ENCODE measurements around the gene RGS12. TPM values are rescaled to one million over a fixed set of nuclear protein-coding genes. Genes with fewer than 3 reads are reported as not detected.
A peak's percentile ranks its signal among the peaks of the same experiment; 100 is the strongest.

Gene RGS12
- total and polyA plus RNA-seq, 2 of the 13 experiments (the other 11 are each of a cell fraction or from before 2014, with no cell fraction given), result 21.0 to 27.7 TPM

DNA sequence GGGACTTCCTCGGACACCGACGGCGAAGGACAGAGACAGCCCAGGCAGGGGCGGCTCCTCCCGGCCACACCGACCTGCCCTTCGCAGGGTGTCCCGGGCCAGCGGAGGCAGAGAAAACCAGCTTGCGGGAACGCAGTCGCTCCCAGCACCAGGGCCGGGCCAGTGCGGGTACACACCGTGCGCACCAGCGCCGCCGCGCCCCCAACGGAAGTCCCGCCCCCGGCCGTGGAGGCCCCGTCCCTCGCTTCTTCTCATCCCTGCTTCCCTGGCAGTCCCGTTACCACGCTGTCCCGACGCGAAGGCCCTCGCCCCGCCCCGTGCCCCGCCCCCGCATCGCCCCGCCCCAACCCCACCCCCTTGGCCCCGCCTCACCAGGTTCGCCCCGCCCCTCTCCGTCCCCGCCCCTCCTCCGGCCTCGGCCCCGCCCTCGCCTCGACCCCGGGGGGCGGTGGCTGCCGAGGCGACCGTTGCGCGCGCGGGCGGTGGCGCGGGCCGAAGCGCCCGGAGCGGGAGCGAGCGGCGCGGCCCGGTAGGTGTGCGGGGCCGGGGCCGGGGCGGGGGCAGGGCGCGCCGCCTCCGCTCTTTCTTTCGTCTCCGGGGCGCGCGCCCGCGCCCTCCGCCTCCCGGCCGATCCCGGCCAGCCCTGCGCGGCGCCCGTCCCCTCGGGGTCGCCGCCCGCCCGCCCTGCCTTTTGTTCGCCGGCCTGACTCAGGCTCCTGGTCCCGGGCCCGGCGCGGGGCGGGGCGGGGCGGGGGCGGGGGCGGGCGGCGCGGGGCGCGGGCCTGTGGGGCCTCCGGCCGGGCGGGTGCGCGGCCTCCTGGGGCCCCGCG lies at the start of gene RGS12 (continued):
- TF ChIP-seq, protein P1, sequence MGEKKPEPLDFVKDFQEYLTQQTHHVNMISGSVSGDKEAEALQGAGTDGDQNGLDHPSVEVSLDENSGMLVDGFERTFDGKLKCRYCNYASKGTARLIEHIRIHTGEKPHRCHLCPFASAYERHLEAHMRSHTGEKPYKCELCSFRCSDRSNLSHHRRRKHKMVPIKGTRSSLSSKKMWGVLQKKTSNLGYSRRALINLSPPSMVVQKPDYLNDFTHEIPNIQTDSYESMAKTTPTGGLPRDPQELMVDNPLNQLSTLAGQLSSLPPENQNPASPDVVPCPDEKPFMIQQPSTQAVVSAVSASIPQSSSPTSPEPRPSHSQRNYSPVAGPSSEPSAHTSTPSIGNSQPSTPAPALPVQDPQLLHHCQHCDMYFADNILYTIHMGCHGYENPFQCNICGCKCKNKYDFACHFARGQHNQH (CRISPR knock-in tag; IDR thresholded peaks at IDR 0.05), result peak; percentile 71
- TF ChIP-seq RXRA (CRISPR knock-in tag; IDR thresholded peaks at IDR 0.05) (0 out of 2 replicates have a peak, but pooled peaks have one; percentile 29), SNAI1 (CRISPR knock-in tag; IDR thresholded peaks at IDR 0.05; ENCODE audit: borderline replicate concordance) (no peak; the same call in 1 of the 2 replicates), ZNF205 (CRISPR knock-in tag; IDR thresholded peaks at IDR 0.05) (no peak), SNAPC2 (CRISPR knock-in tag; IDR thresholded peaks at IDR 0.05) (no peak), SIN3B (IDR thresholded peaks at IDR 0.05; ENCODE audit: low read length) (no peak), SKI (IDR thresholded peaks at IDR 0.05; ENCODE audit: partially characterized antibody) (peak; percentile 10), POLR2A (IDR thresholded peaks at IDR 0.05; ENCODE audit: insufficient read depth in 1 of 2, low read depth in 2 of 2, low read length in 2 of 2) (peak in 1 of 2 experiments; percentile 72; a peak in 2 of 4 replicates), HDAC1 (CRISPR knock-in tag; IDR thresholded peaks at IDR 0.05) (peak; percentile 75), SMC3 (IDR thresholded peaks at IDR 0.05; ENCODE audit: low read length) (no peak), JUNB (CRISPR knock-in tag; IDR thresholded peaks at IDR 0.05; ENCODE audit: borderline replicate concordance) (no peak), ZBTB38 (CRISPR knock-in tag; IDR thresholded peaks at IDR 0.05) (0 out of 2 replicates have a peak, but pooled peaks have one; percentile 74), AGO1 (IDR thresholded peaks at IDR 0.05; ENCODE audit: low read depth, low read length, poor library complexity, severe bottlenecking) (peak; percentile 95), KAT8 (CRISPR knock-in tag; IDR thresholded peaks at IDR 0.05) (peak; percentile 62; the same call in 1 of the 2 replicates), PPARG (CRISPR knock-in tag; conservative IDR thresholded peaks at IDR 0.05) (no peak), ZSCAN20 (CRISPR knock-in tag; IDR thresholded peaks at IDR 0.05; ENCODE audit: borderline replicate concordance) (peak; percentile 42; the same call in 1 of the 2 replicates), RBM39 (IDR thresholded peaks at IDR 0.05; ENCODE audit: low read depth, low read length, poor library complexity, severe bottlenecking) (no peak), ZNF446 (CRISPR knock-in tag; IDR thresholded peaks at IDR 0.05) (no peak; the same call in 1 of the 2 replicates), DMAP1 (CRISPR knock-in tag; IDR thresholded peaks at IDR 0.05) (no peak), CBFB (CRISPR knock-in tag; IDR thresholded peaks at IDR 0.05) (no peak), ZFP36 (IDR thresholded peaks at IDR 0.05; ENCODE audit: borderline replicate concordance, low read depth, low read length, partially characterized antibody) (no peak), ZFP36L2 (CRISPR knock-in tag; IDR thresholded peaks at IDR 0.05) (no peak), ZNF777 (CRISPR knock-in tag; IDR thresholded peaks at IDR 0.05) (peak; percentile 89), SIX1 (CRISPR knock-in tag; IDR thresholded peaks at IDR 0.05; ENCODE audit: borderline replicate concordance) (no peak)
- TF ChIP-seq, protein P2, sequence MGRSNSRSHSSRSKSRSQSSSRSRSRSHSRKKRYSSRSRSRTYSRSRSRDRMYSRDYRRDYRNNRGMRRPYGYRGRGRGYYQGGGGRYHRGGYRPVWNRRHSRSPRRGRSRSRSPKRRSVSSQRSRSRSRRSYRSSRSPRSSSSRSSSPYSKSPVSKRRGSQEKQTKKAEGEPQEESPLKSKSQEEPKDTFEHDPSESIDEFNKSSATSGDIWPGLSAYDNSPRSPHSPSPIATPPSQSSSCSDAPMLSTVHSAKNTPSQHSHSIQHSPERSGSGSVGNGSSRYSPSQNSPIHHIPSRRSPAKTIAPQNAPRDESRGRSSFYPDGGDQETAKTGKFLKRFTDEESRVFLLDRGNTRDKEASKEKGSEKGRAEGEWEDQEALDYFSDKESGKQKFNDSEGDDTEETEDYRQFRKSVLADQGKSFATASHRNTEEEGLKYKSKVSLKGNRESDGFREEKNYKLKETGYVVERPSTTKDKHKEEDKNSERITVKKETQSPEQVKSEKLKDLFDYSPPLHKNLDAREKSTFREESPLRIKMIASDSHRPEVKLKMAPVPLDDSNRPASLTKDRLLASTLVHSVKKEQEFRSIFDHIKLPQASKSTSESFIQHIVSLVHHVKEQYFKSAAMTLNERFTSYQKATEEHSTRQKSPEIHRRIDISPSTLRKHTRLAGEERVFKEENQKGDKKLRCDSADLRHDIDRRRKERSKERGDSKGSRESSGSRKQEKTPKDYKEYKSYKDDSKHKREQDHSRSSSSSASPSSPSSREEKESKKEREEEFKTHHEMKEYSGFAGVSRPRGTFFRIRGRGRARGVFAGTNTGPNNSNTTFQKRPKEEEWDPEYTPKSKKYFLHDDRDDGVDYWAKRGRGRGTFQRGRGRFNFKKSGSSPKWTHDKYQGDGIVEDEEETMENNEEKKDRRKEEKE (IDR thresholded peaks at IDR 0.05), result no peak
- TF ChIP-seq, protein P3, sequence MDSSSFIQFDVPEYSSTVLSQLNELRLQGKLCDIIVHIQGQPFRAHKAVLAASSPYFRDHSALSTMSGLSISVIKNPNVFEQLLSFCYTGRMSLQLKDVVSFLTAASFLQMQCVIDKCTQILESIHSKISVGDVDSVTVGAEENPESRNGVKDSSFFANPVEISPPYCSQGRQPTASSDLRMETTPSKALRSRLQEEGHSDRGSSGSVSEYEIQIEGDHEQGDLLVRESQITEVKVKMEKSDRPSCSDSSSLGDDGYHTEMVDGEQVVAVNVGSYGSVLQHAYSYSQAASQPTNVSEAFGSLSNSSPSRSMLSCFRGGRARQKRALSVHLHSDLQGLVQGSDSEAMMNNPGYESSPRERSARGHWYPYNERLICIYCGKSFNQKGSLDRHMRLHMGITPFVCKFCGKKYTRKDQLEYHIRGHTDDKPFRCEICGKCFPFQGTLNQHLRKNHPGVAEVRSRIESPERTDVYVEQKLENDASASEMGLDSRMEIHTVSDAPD (CRISPR knock-in tag; IDR thresholded peaks at IDR 0.05), result no peak

Data from HepG2 (cell line).